Measurements from ENCODE around the gene DLGAP1.

GRCh38 chr18:4284528-4284927, 170.6 kb downstream of the DLGAP1 start:
- no peak for TF ChIP-seq CTCF (IDR thresholded peaks at IDR 0.05; ENCODE audit: poor library complexity)
- no peak for TF ChIP-seq EZH2 (IDR thresholded peaks at IDR 0.05; ENCODE audit: borderline replicate concordance)
- no peak for TF ChIP-seq EZH2phosphoT487 (IDR thresholded peaks at IDR 0.05; ENCODE audit: low read depth, severe bottlenecking, unreplicated experiment)
